IgD-negative memory B cell (primary cell): ENCODE data around the gene ATR. TPM values are rescaled to one million over a fixed set of nuclear protein-coding genes. Genes with fewer than 3 reads are reported as not detected.

Source experiments
- H3K27ac Mint-ChIP-seq, 3 donors: one replicate each; pipeline ENCODE4 v1.8.0; 2020 to 2022; ENCODE audit warnings: mild to moderate bottlenecking in 3 of 3, mixed read lengths in 3 of 3, moderate library complexity in 1 of 3
- H3K27me3 Mint-ChIP-seq: one replicate; pipeline ENCODE4 v1.8.0; 2021; ENCODE audit warnings: mixed read lengths
- H3K36me3 Mint-ChIP-seq: one replicate; pipeline ENCODE4 v1.8.0; 2020; ENCODE audit warnings: mild to moderate bottlenecking, mixed read lengths
- H3K4me1 Mint-ChIP-seq, 3 donors: one replicate each; pipeline ENCODE4 v1.8.0; 2020 to 2022; ENCODE audit warnings: mixed read lengths in 3 of 3, mild to moderate bottlenecking in 1 of 3
- H3K4me3 Mint-ChIP-seq, 4 donors: one replicate each; pipeline ENCODE4 v1.8.0; 2020 to 2022; ENCODE audit warnings: mild to moderate bottlenecking in 4 of 4, mixed read lengths in 4 of 4, moderate library complexity in 3 of 4
- H3K9me3 Mint-ChIP-seq, 3 donors: one replicate each; pipeline ENCODE4 v1.8.0; 2020 to 2021; ENCODE audit warnings: mixed read lengths in 3 of 3, mild to moderate bottlenecking in 1 of 3
- polyA plus RNA-seq: library from polyadenylated mRNA; unstranded; fragments of 300-500 nt; fragmentation: Illumina TruSeq; gene quantifications from one replicate; pipeline ENCODE4 v1.2.3, GENCODE V29; 2021

The ATR gene
- polyA plus RNA-seq, 1 donor from 2014 or later, result 12.6 TPM

DNA sequence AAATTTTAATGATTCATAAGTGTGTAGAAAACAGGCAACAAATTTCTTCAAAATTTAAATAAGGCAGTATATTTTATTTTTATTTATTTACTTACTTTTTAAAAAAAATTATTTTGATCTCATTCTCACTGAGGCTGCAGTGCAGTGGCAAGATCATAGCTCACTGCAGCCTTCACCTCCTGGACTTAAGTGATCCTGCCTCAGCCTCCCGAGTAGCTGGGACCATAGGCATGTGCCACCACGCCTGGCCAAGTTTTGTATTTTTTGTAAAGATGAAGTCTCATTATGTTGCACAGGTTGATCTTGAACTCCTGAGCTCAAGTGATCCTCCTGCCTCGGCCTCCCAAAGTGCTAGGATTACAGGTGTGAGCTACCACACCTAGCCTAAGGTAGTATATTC, 69.5 kb downstream of the ATR start:
- peaks cover 11% of the 10 kb centered on the region for H3K36me3 Mint-ChIP-seq
- peak overlapping the region in 1 of 3 donors; percentile 7 for H3K27ac Mint-ChIP-seq
- no peaks in the 10 kb centered on the region for H3K9me3 Mint-ChIP-seq
- no peaks in the 10 kb centered on the region for H3K4me1 Mint-ChIP-seq
- H3K4me3 Mint-ChIP-seq, result peak overlapping the region in 2 of 4 donors; percentile 61 to 66
- H3K27me3 Mint-ChIP-seq, result no peaks in the 10 kb centered on the region

DNA sequence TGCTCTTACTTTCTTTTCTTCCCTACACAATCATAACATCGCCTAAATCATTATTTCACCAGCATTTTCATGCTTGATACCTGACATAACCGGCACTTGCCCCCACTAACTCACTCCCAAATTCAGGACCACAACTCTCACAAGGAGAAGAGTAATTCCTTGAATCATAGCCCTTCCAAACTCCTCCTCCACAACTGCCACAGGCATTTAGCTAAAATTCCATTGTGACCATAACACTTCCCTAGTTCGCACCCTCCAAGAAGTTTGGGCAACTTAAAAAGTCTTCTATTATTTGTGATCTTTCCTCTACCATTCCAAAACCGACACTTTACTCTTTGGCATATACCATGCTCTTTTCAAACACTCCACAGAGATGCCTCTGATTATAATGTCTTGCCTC, 71.3 kb downstream of the ATR start:
- peaks cover 14% of the 10 kb centered on the region for H3K36me3 Mint-ChIP-seq
- H3K4me3 Mint-ChIP-seq, result no peak overlapping the region
- H3K9me3 Mint-ChIP-seq, result no peaks in the 10 kb centered on the region
- H3K27ac Mint-ChIP-seq, result peak overlapping the region in 1 of 3 donors; percentile 15
- H3K4me1 Mint-ChIP-seq, result no peaks in the 10 kb centered on the region
- no peaks in the 10 kb centered on the region for H3K27me3 Mint-ChIP-seq

DNA sequence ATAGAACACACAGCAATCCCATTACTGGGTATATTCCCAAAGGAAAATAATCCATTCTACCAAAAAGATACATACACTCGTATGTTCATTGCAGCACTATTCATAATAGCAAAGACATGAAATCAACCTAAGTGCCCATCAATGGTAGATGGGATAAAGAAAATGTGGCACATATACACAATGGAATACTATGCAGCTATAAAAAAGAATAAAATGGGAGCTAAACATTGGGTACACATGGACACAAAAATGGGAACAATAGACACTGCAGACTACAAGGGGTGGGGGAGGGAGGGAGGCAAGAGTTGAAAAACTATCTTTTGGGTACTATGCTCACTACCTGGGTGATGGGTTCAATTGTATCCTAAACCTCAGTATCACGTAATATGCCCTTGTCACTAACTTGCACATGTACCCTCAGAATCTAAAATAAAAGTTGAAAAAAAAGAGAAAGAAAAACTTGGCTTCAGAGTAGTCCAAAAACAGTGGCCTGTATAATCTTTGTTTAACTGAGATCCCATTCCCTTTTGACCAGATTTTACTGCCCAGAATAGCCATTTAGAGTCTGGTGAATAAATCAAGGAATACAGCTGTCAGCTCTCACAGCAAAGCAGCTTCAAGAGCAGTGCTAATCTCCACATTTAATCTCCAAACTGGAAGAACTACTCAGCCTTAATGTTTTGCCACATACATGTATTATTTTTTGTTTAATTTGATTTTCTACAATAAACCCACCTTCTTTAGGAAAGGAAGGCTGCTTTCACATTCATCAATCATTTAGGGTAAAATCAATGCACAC, 76.1 kb downstream of the ATR start:
- H3K36me3 Mint-ChIP-seq, result peaks cover 16% of the 10 kb centered on the region
- peak overlapping the region in 1 of 3 donors; percentile 43 for H3K27ac Mint-ChIP-seq

DNA sequence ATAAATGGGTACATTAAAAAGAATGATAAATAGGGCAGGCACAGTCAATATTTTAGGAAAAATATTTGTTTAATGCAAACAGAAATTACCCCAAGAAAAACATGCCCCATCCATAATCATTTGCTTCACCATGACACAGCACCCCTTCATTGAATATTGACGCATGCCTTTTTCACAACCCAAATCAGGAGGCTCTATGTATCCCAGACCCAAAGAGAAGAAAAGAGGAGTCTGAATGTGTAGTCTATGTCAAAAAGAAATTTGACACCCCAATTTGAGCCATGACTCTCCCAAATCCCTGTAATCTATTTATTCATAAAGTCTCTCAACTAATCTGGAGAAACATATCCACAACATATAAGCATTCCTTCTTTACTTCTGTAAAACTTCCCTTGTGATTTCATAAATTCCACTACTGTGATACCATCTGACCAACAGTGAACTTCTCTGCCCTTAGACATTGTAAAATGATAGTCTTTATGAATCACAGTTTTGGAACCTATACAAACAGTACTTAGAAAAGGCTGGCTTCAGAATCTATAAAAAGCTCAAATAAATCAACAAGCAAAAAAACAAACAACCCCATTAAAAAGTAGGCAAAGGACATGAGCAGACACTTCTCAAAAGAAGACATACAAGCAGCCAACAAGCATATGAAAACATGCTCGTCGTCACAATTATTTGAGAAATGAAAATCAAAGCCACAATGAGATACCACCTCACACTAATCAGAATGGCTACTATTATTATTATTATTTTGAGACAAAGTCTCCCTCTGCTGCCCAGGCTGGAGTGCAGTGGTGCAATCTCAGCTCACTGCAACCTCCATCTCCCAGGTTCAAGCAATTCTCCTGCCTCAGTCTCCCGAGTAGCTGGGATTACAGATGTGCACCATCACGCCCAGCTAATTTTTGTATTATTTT, 77.3 kb downstream of the ATR start:
- no peaks in the 10 kb centered on the region for H3K27me3 Mint-ChIP-seq
- H3K36me3 Mint-ChIP-seq, result peaks cover 18% of the 10 kb centered on the region
- peak overlapping the region in 2 of 3 donors; percentile 43 to 71 for H3K27ac Mint-ChIP-seq
- H3K4me3 Mint-ChIP-seq, result no peak overlapping the region
- H3K9me3 Mint-ChIP-seq, result no peaks in the 10 kb centered on the region
- H3K4me1 Mint-ChIP-seq, result peaks cover 0 to 4% (median 0%) of the 10 kb centered on the region in 3 donors

More for the DNA sequence above, 76.1 kb downstream of the ATR start:
- peaks cover 0 to 4% (median 0%) of the 10 kb centered on the region in 3 donors for H3K4me1 Mint-ChIP-seq
- no peaks in the 10 kb centered on the region for H3K9me3 Mint-ChIP-seq
- no peak overlapping the region for H3K4me3 Mint-ChIP-seq
- no peaks in the 10 kb centered on the region for H3K27me3 Mint-ChIP-seq

DNA sequence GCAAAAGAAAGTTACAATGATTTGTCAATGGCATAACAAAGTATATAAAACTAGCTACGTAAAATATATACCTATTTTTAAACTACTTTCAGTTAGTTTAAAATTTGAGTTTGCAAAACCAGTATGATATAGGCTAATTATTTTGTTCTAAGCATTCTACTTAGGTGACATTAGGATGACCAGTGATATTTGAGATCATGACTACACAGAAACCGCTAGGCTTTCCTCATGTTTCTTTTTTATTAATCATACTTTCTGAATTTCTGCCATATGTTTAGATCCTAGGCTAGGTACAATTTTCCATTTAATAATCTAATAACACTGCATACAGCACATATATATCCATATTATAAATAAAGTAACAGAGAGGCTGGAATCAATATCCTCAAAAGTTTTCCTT, 78.3 kb downstream of the ATR start:
- Mint-ChIP-seq H3K36me3 (peaks cover 17% of the 10 kb centered on the region), H3K27me3 (no peaks in the 10 kb centered on the region), H3K27ac (no peak overlapping the region), H3K4me3 (no peak overlapping the region), H3K4me1 (peaks cover 0 to 4% (median 0%) of the 10 kb centered on the region in 3 donors), H3K9me3 (no peaks in the 10 kb centered on the region)

DNA sequence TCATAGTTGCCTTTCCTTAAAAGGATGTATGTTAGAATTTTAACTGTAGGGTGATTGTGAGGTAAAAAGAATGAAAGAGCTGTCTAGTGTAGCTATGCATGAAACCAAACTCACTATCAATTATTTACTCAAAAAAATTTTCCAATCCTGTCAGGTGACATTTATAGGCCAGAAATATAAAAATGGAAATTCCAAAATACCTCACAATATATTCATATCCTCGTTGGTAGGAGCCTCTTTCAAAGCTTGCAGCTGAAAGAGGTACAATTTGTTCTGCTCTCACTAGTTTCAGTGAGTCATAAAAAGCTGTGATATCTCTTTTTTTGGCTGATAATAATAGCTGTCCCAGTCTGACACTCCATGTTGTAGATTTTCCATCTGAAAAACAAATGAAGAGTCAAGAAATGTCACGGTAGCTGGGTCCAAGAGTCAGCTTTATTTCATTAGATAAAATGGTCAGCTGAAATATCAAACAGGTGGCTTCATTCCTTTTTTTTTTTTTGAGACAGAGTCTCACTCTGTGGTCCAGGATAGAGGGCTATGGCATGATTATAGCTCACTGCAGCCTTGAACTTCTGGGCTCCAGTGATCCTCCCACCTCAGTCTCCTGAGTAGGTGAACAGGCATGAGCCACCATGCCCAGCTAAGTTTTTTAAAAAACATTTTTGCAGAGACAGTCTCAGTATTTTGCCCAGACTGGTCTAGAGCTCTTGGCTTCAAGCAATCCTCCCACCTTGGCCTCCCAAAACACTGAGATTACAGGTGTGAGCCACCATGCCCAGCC, 79.9 kb downstream of the ATR start:
- peaks cover 14% of the 10 kb centered on the region for H3K36me3 Mint-ChIP-seq
- H3K9me3 Mint-ChIP-seq, result no peaks in the 10 kb centered on the region
- H3K27me3 Mint-ChIP-seq, result no peaks in the 10 kb centered on the region
- H3K4me1 Mint-ChIP-seq, result peaks cover 0 to 5% (median 0%) of the 10 kb centered on the region in 3 donors
- H3K4me3 Mint-ChIP-seq, result no peak overlapping the region
- H3K27ac Mint-ChIP-seq, result no peak overlapping the region

DNA sequence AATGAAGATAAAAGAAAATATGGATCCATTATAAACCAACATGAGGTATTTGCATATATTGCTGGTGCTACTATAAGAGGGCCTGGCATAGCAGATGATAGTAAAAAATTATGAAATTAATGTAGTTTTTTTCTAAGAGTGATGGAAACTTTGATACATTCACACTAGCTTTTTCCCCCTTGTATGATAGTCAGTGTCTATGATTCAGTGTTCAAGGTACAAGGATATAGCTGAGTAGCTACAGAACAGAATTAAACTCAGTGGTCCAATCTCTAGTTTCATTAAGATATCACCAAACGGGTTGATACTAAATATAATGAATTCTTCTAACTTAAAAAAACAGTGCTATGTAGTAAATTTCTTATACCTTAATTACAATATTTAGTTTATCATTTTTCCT, 80.8 kb downstream of the ATR start:
- H3K36me3 Mint-ChIP-seq, result peaks cover 16% of the 10 kb centered on the region
- no peak overlapping the region for H3K4me3 Mint-ChIP-seq
- no peaks in the 10 kb centered on the region for H3K27me3 Mint-ChIP-seq
- H3K27ac Mint-ChIP-seq, result no peak overlapping the region
- no peaks in the 10 kb centered on the region for H3K9me3 Mint-ChIP-seq
- peaks cover 0 to 5% (median 0%) of the 10 kb centered on the region in 3 donors for H3K4me1 Mint-ChIP-seq

DNA sequence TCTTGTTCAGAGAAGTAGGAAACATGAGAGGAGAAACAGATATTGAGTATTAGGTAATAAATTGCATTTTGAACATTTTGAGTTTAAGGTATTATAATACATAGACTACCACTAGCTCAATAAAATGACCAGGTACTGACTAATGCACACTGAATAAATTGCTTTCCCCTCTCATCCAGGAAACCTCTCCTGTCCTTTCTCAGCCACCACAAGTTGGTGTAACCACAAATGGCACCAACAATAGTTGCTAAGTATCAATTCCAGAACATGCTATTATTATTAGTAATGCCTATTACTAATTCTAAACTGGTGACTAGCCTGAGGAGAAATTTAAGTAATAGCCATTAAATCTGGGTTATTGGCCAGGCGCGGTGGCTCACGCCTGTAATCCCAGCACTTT, 83.4 kb downstream of the ATR start:
- H3K36me3 Mint-ChIP-seq, result peaks cover 17% of the 10 kb centered on the region
- H3K27ac Mint-ChIP-seq, result no peak overlapping the region

DNA sequence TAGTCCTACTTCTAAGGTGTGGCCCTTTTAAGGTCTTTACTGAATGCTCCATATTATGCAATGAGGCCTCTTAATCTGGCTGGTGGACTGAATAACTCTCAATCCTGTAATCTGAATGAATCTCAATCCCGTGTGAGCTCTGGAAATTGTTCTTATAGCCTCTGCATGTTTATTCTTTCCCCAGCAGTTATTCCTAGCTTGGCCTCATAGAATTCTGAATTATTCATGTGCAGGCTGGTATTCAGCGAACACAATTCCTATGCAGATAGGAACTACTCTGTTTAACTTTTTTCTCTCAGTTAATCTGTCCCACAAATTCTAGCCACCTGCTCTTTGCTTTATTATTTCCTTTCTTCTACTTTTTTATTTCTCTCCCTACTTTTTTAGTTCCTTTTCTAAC, 86.3 kb downstream of the ATR start:
- Mint-ChIP-seq H3K36me3 (peaks cover 22% of the 10 kb centered on the region), H3K27me3 (no peaks in the 10 kb centered on the region), H3K4me3 (no peak overlapping the region), H3K4me1 (peaks cover 0 to 2% (median 0%) of the 10 kb centered on the region in 3 donors), H3K9me3 (no peaks in the 10 kb centered on the region), H3K27ac (no peak overlapping the region)

More for the DNA sequence above, 83.4 kb downstream of the ATR start:
- Mint-ChIP-seq H3K4me3 (no peak overlapping the region), H3K4me1 (peaks cover 0 to 2% (median 0%) of the 10 kb centered on the region in 3 donors), H3K27me3 (no peaks in the 10 kb centered on the region), H3K9me3 (no peaks in the 10 kb centered on the region)

DNA sequence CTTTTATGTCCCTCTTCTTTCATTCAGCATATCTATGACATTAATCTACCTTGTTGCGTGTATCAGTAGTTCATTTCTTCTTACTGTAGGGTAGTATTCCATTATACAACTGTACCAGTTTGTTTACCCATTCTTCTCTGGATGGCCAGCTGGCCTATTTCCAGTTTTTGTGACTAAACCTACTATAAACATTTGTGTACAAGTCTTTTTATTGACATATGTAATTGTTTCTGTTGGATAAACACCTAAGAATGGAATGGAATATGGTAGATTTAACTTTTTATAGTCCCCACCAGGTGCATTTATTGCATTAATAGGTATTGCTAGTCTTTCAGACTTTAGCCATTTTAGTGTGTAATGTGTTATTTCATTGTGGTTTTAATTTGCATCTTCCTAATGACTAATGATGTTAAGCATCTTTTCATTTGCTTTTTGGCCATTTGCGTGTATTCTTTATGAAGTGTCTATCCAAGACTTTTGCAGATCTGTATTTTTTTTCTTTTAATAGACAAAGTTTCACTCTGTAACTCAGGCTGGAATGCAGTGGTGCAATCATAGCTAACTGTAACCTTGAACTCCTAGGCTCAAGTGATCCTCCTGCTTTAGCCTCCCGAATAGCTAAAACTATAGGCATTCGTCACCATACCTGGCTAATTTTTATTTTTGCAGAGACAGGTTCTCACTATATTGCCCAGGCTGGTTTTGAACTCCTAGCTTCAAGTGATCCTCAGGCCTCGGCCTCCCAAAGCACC, 88.8 kb downstream of the ATR start:
- H3K4me3 Mint-ChIP-seq, result no peak overlapping the region
- H3K4me1 Mint-ChIP-seq, result peaks cover 0 to 1% (median 0%) of the 10 kb centered on the region in 3 donors
- no peak overlapping the region for H3K27ac Mint-ChIP-seq
- H3K27me3 Mint-ChIP-seq, result no peaks in the 10 kb centered on the region
- H3K9me3 Mint-ChIP-seq, result no peaks in the 10 kb centered on the region
- H3K36me3 Mint-ChIP-seq, result peaks cover 25% of the 10 kb centered on the region

DNA sequence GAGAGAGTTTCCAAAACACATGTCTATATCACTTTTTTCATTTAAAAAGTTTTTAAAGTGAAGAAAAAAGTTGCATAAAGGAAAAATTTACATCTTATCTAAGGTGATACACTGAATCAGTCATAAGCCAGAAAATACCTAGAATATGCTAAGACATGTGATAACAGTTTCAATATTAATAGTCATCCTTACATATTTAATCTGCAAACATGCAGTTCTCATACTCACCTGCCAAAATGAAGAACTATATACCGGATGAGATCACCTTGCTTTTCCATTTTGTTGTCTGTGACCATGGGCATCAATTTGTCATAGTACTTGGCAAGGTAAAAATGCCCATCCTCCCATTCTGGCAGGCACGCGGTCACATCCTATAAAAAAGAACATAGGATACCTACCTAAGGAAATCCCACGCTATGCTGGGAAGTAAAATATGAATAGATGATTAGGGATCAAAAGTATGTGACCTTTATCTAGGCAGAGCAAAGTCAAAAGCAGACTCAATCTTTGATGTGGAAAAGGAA, 93.6 kb downstream of the ATR start:
- H3K27me3 Mint-ChIP-seq, result no peaks in the 10 kb centered on the region
- no peaks in the 10 kb centered on the region for H3K4me1 Mint-ChIP-seq
- peaks cover 0 to 2% (median 0%) of the 10 kb centered on the region in 3 donors for H3K9me3 Mint-ChIP-seq
- no peak overlapping the region for H3K27ac Mint-ChIP-seq
- peaks cover 30% of the 10 kb centered on the region for H3K36me3 Mint-ChIP-seq
- H3K4me3 Mint-ChIP-seq, result no peak overlapping the region

DNA sequence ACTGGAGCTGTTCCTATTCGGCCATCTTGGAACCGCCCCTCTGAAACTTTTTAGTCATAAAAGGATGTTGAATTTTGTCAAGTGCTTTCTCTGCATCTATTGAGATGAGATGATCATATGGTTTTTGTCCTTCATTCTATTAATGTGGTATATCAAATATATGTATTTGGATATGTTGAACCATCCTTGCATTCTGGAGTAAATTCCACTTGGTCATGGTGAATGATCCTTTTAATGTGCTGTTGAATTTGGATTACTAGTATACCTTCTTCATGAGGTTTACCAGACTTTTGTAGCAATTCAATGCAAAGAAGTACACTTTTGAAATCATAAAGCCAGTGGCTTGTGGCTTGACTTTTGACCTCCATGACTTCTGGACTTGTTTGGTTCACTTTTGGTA, 97.3 kb downstream of the ATR start:
- Mint-ChIP-seq H3K4me3 (no peak overlapping the region), H3K27me3 (no peaks in the 10 kb centered on the region), H3K9me3 (peaks cover 0 to 5% (median 0%) of the 10 kb centered on the region in 3 donors), H3K27ac (no peak overlapping the region), H3K36me3 (peaks cover 25% of the 10 kb centered on the region), H3K4me1 (peaks cover 0 to 2% (median 0%) of the 10 kb centered on the region in 3 donors)

DNA sequence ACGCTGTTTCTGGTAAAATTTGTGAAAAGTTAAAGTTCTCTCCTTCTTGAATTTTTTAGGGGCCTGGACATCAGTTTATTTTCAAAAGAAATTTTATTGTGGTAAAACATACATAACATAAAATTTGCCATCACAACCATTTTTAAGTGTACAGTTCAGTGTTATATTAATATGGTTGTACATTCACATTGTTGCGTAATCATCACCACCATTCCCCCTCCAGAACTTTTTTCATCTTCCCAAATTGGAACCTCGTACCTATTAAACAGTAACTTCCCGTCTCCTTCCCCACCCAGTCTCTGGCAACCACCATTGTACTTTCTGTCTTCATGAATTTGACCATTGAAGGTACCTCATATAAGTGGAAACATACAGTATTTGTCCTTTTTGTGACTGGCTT, 107.7 kb downstream of the ATR start:
- no peak overlapping the region for H3K27ac Mint-ChIP-seq
- H3K4me3 Mint-ChIP-seq, result no peak overlapping the region
- H3K36me3 Mint-ChIP-seq, result peaks cover 8% of the 10 kb centered on the region
- no peaks in the 10 kb centered on the region for H3K27me3 Mint-ChIP-seq
- H3K4me1 Mint-ChIP-seq, result no peaks in the 10 kb centered on the region
- no peaks in the 10 kb centered on the region for H3K9me3 Mint-ChIP-seq

DNA sequence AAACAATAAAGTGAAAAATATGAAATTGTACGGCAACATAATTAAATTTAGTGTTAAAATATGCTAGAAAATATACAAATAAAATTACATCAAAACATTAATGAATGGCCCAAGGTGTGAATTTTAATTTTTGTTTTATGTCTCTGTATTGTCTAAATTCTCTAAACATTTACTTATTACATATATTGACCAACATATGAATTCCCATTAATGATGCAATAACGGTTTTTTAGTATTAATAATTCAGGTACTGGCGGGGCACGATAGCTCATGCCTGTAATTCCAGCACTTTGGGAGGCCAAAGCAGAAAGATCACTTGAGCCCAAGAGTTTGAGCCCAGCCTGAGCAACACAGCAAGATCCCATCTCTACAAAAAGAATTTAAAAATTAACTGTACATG, 110.1 kb downstream of the ATR start:
- peak overlapping the region in 1 of 3 donors; percentile 41 for H3K27ac Mint-ChIP-seq
- H3K4me3 Mint-ChIP-seq, result no peak overlapping the region
- no peaks in the 10 kb centered on the region for H3K27me3 Mint-ChIP-seq
- no peaks in the 10 kb centered on the region for H3K9me3 Mint-ChIP-seq
- H3K4me1 Mint-ChIP-seq, result no peaks in the 10 kb centered on the region
- peaks cover 11% of the 10 kb centered on the region for H3K36me3 Mint-ChIP-seq
